Vagina (tissue), 2 donors: ENCODE data around the gene MEIS1.

ENCODE experiments used
- CTCF ChIP-seq, 3 experiments: fragments of 450-650 bp in 2 of 3; fragments of 200-600 bp in 1 of 3; sonication (generic) in 1 of 3; IDR thresholded peaks; one replicate each; pipeline ENCODE4 v1.5.1; 2017 to 2019; ENCODE audit warnings: antibody characterized with exemption in 3 of 3, mild to moderate bottlenecking in 2 of 3, moderate library complexity in 2 of 3
- POLR2A ChIP-seq, 2 donors: fragments of 450-650 bp; IDR thresholded peaks; one replicate each; pipeline ENCODE4 v1.6.1; 2017; ENCODE audit warnings: antibody characterized with exemption in 2 of 2, mild to moderate bottlenecking in 2 of 2, moderate library complexity in 2 of 2
- POLR2AphosphoS5 ChIP-seq, 2 donors: sonication (generic); formaldehyde crosslinking; IDR thresholded peaks; one replicate each; pipeline ENCODE4 v1.9.0; 2017; ENCODE audit warnings: antibody characterized with exemption in 2 of 2, mild to moderate bottlenecking in 2 of 2, low read depth in 1 of 2; ENCODE audit not compliant: insufficient read depth in 1 of 2

GRCh38 chr2:66439812-66440542 lies 5.1 kb downstream of the MEIS1 start:
- no peak for TF ChIP-seq CTCF (IDR thresholded peaks at IDR 0.05)
- TF ChIP-seq POLR2A (IDR thresholded peaks at IDR 0.05) = no peak
- no peak for TF ChIP-seq POLR2AphosphoS5 (IDR thresholded peaks at IDR 0.05; ENCODE audit: insufficient read depth in 1 of 2, low read depth in 1 of 2)
